Sigmoid colon (tissue), 7 donors: Measurements from ENCODE around the gene MACROD2. TPM values are rescaled to one million over a fixed set of nuclear protein-coding genes. Genes with fewer than 3 reads are reported as not detected.
A peak's percentile ranks its signal among the peaks of the same experiment; 100 is the strongest.

ENCODE experiments used
- DNase-seq: peaks from one replicate; pipeline ENCODE4 v3.0.0-alpha.2; 2019
- H3K27ac ChIP-seq, 4 donors: fragments of 200-600 bp; sonication (generic); one replicate each; pipeline ENCODE4 v1.5.1; 2016 to 2019; ENCODE audit warnings: mild to moderate bottlenecking in 1 of 4
- H3K27me3 ChIP-seq, 3 donors: fragments of 200-600 bp; sonication (generic); one replicate each; pipeline ENCODE4 v1.5.1; 2019; ENCODE audit warnings: mild to moderate bottlenecking in 1 of 3
- H3K36me3 ChIP-seq, 4 donors: fragments of 200-600 bp; sonication (generic); one replicate each; pipeline ENCODE4 v1.5.1; 2016 to 2019
- H3K4me1 ChIP-seq, 4 donors: fragments of 200-600 bp; sonication (generic); one replicate each; pipeline ENCODE4 v1.5.1; 2017 to 2019
- H3K4me3 ChIP-seq, 4 donors: fragments of 200-600 bp; sonication (generic); one replicate each; pipeline ENCODE4 v1.5.1; 2017 to 2019; ENCODE audit warnings: mild to moderate bottlenecking in 2 of 4, moderate library complexity in 1 of 4
- H3K9me3 ChIP-seq, 4 donors: fragments of 200-600 bp in 3 of 4; sonication (generic) in 3 of 4; one replicate each; pipeline versions ENCODE4 v1.5.1 to v1.6.1; 2013 to 2019
- EP300 ChIP-seq, 4 donors: sonication (generic); formaldehyde crosslinking; IDR thresholded peaks; one replicate each; pipeline ENCODE4 v1.6.1; 2017; ENCODE audit warnings: antibody characterized with exemption in 4 of 4
- POLR2A ChIP-seq, 2 donors: fragments of 450-650 bp; IDR thresholded peaks; one replicate each; pipeline ENCODE4 v1.6.1; 2016; ENCODE audit warnings: antibody characterized with exemption in 2 of 2, mild to moderate bottlenecking in 2 of 2, moderate library complexity in 2 of 2
- POLR2AphosphoS5 ChIP-seq, 4 donors: sonication (generic); formaldehyde crosslinking; IDR thresholded peaks; one replicate each; pipeline ENCODE4 v1.6.1; 2017; ENCODE audit warnings: antibody characterized with exemption in 4 of 4
- WGBS, 2 donors: extraction: QIAGEN DNeasy Blood & Tissue Kit; methylation state at CpG; one replicate each; pipeline ENCODE4 v1.1.7; 2013; 5-methylcytosine and 5-hydroxymethylcytosine counted together
- intact Hi-C: fragments of 100-400 bp; cut with DNase I; formaldehyde crosslinking; loops from one replicate; pipeline ENCODE4 v1.15.1; 2023
- polyA plus RNA-seq, 3 donors: library from polyadenylated mRNA; stranded (reverse); fragments of 200-250 nt; gene quantifications; one replicate each; pipeline ENCODE4 v1.2.3, GENCODE V29; 2013
- total RNA-seq, 4 donors: library from RNA; depleted of rRNA; stranded (reverse); fragments of >200 nt; gene quantifications; one replicate each; pipeline ENCODE4 v1.1.0, GENCODE V29; 2016
- TF ChIP-seq, protein P1 (sequence below), 4 experiments: fragments of 450-650 bp in 3 of 4; fragments of 200-600 bp in 1 of 4; IDR thresholded peaks; one replicate each; pipeline ENCODE4 v1.5.1; 2016 to 2019; ENCODE audit warnings: antibody characterized with exemption in 4 of 4, mild to moderate bottlenecking in 3 of 4, moderate library complexity in 2 of 4
- donor health status: healthy with polysubstance abuse.
- donor health status: Bipolar disorder and iron deficiency.
- donor health status: healthy.

The MACROD2 gene
- total and polyA plus RNA-seq, 7 donors = 1.2 to 22.4 (median 5.8) TPM

DNA sequence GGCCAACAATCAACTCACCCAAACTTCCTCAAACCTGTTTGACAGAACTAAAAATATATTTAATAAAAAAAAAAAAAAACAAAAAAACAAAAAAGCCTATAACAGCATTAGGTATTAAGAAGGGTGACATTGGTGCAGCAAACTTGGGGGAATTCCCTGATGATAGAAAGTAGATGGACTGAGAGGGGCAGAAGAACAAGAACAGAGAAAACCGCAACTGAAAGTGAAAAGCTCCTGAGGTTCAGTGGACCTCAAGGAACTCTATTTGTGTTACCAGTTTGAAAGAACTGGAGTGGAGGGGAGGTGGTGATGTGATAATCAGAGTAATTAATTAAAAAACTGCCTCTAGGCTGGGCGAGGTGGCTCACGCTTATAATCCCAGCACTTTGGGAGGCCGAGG lies 53.8 kb downstream of the MACROD2 start:
- no peak for DNase-seq
- no peak overlapping the region for H3K4me3 ChIP-seq
- no peaks in the 10 kb centered on the region for H3K27me3 ChIP-seq
- 96% methylated on average over 4 of the region's 4 CpGs for WGBS, 2 donors
- intact Hi-C loops = no loop called here
- TF ChIP-seq POLR2A (IDR thresholded peaks at IDR 0.05) = no peak
- no peak for TF ChIP-seq POLR2AphosphoS5 (IDR thresholded peaks at IDR 0.05)
- no peak for TF ChIP-seq EP300 (IDR thresholded peaks at IDR 0.05)
- TF ChIP-seq, protein P1, sequence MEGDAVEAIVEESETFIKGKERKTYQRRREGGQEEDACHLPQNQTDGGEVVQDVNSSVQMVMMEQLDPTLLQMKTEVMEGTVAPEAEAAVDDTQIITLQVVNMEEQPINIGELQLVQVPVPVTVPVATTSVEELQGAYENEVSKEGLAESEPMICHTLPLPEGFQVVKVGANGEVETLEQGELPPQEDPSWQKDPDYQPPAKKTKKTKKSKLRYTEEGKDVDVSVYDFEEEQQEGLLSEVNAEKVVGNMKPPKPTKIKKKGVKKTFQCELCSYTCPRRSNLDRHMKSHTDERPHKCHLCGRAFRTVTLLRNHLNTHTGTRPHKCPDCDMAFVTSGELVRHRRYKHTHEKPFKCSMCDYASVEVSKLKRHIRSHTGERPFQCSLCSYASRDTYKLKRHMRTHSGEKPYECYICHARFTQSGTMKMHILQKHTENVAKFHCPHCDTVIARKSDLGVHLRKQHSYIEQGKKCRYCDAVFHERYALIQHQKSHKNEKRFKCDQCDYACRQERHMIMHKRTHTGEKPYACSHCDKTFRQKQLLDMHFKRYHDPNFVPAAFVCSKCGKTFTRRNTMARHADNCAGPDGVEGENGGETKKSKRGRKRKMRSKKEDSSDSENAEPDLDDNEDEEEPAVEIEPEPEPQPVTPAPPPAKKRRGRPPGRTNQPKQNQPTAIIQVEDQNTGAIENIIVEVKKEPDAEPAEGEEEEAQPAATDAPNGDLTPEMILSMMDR (IDR thresholded peaks at IDR 0.05) = no peak
- no peaks in the 10 kb centered on the region for H3K36me3 ChIP-seq
- no peaks in the 10 kb centered on the region for H3K9me3 ChIP-seq
- peaks cover 0 to 2% (median under 1%) of the 10 kb centered on the region in 4 donors for H3K4me1 ChIP-seq
- no peak overlapping the region for H3K27ac ChIP-seq

DNA sequence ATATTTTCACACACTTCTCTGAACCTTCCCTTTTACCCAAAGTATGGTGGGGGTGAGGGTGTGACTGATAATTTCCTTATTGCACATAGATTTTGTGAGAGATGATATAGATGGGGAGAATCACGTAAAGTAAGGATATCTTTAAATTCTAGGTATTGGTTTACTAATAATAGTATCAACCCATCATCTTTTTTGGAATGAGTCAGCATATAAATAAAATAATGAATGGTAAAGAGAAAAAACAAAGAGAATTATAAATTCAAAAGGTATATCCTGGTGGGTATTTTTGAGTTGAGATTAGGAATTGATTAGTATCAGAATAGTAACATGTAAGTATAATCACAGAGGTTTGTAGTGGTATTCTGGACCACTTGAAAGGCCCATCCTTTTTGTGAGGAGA lies 56.1 kb downstream of the MACROD2 start:
- H3K9me3 ChIP-seq = no peaks in the 10 kb centered on the region
- no peak for DNase-seq
- no peaks in the 10 kb centered on the region for H3K27me3 ChIP-seq
- 76 to 80% methylated on average over 1 of the region's 1 CpG for WGBS, 2 donors
- no peak for TF ChIP-seq POLR2AphosphoS5 (IDR thresholded peaks at IDR 0.05)
- TF ChIP-seq, protein P1 (IDR thresholded peaks at IDR 0.05) = no peak
- TF ChIP-seq EP300 (IDR thresholded peaks at IDR 0.05) = no peak
- TF ChIP-seq POLR2A (IDR thresholded peaks at IDR 0.05) = no peak
- H3K36me3 ChIP-seq = no peaks in the 10 kb centered on the region
- H3K4me3 ChIP-seq = no peak overlapping the region
- intact Hi-C loops = loop anchor here (5.0 to 10.0 kb wide), 2 partner anchors 54 to 937 kb away; partner anchors contain the start of gene MACROD2
- H3K27ac ChIP-seq = no peak overlapping the region
- H3K4me1 ChIP-seq = peaks cover 0 to 11% (median 5%) of the 10 kb centered on the region in 4 donors

DNA sequence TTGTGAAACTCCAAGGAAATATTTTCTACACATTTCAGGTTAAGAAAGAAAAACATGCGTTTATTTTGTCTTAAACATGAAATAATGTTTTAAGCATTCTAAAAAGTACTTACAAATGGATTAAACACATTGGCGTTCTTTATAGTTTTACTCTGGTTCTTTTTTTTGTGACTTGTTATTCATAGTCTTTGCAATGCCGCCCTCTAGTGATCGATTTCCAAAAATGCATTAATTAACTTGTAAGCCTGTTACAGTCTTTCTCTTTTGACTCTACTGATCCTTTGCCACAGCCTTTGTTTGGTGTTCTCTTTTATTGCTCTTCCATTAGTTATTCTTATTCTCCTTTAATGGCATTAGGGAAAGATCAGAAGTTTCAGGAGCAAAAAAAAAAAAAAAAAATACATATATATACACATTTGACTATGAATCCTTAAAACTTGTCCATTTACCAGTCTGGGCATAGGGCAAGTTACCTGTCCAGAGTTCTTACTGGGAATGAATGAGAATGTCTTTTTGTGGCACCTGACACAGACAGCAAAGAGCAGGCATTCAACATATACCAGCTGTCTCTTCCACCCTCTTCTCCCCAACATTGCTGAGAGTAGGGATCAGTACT lies 59.9 kb downstream of the MACROD2 start:
- 1 to 2% methylated on average over 4 of the region's 4 CpGs for WGBS, 2 donors
- DNase-seq = no peak
- peaks cover 0 to 11% (median 5%) of the 10 kb centered on the region in 4 donors for H3K4me1 ChIP-seq
- no peak overlapping the region for H3K27ac ChIP-seq
- H3K4me3 ChIP-seq = no peak overlapping the region
- TF ChIP-seq, protein P1 (IDR thresholded peaks at IDR 0.05) = peak; percentile 22 to 51 (median 45)
- TF ChIP-seq POLR2A (IDR thresholded peaks at IDR 0.05) = no peak
- no peaks in the 10 kb centered on the region for H3K9me3 ChIP-seq
- H3K27me3 ChIP-seq = no peaks in the 10 kb centered on the region
- no peaks in the 10 kb centered on the region for H3K36me3 ChIP-seq
- intact Hi-C loops = loop anchor here (10.0 kb wide), 1 partner anchor 940 kb away; no protein-coding TSS in a partner anchor

DNA sequence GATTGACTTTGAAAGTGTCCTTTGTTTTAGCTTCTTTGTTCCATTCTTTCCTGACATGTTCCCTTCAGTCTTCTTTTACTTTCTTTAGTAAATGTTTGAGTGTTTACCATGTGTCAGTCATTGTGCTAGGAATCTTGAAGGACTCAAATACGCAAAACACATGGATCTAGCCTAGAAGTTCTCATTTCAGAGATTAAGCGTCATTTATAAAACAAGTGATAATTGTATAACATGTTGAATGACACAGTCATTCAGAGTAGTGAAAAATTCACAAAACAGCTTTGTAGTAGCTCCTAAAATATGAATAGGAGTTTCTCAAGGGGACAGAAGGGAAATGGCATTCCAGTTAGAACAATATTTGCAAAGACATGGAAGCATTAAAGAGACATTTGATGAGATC lies 66.9 kb downstream of the MACROD2 start:
- DNase-seq = no peak
- Histone ChIP-seq H3K27ac (no peak overlapping the region), H3K9me3 (no peaks in the 10 kb centered on the region), H3K27me3 (no peaks in the 10 kb centered on the region), H3K4me1 (no peaks in the 10 kb centered on the region), H3K36me3 (no peaks in the 10 kb centered on the region), H3K4me3 (no peak overlapping the region)
- whole genome bisulfite sequencing, 2 donors = 91 to 96% methylated on average over 2 of the region's 2 CpGs
- intact Hi-C loops = no loop called here
- no peak for TF ChIP-seq POLR2AphosphoS5 (IDR thresholded peaks at IDR 0.05)
- no peak for TF ChIP-seq EP300 (IDR thresholded peaks at IDR 0.05)
- TF ChIP-seq, protein P1 (IDR thresholded peaks at IDR 0.05) = no peak
- no peak for TF ChIP-seq POLR2A (IDR thresholded peaks at IDR 0.05)

DNA sequence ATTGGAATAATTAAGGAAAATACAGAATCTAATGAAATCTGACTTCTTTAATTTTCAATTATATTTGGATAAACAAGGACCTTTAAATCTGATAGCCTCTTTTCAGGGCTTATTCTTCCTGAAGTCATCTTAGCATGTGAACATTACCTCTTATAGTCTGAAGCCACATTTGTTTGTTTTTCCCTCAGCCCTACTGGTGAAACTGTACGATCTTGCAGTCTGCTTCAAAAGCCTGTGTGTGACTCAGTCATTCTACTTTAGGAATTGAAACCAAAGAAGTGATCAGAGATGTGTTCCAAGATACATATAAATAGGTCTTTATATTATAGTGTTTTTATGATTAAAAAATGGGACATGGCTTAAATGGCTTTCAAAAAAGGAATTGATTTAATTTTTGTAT lies 67.5 kb downstream of the MACROD2 start:
- Histone ChIP-seq H3K4me3 (no peak overlapping the region), H3K36me3 (no peaks in the 10 kb centered on the region), H3K4me1 (no peaks in the 10 kb centered on the region), H3K27ac (no peak overlapping the region), H3K27me3 (no peaks in the 10 kb centered on the region), H3K9me3 (no peaks in the 10 kb centered on the region)
- WGBS, 2 donors = 50 to 54% methylated on average over 1 of the region's 1 CpG
- intact Hi-C loops = no loop called here
- TF ChIP-seq POLR2AphosphoS5 (IDR thresholded peaks at IDR 0.05) = no peak
- TF ChIP-seq, protein P1 (IDR thresholded peaks at IDR 0.05) = no peak
- no peak for TF ChIP-seq POLR2A (IDR thresholded peaks at IDR 0.05)
- TF ChIP-seq EP300 (IDR thresholded peaks at IDR 0.05) = no peak
- DNase-seq = no peak
